GM10847 (cell line): ENCODE results near the gene FJX1.

ENCODE experiments used
- POLR2A ChIP-seq: IDR thresholded peaks from 2 replicates; pipeline ENCODE4 v1.6.1; 2011; ENCODE audit not compliant: insufficient read length; ENCODE audit errors: extremely low read depth

FJX1 gene

GRCh38 chr11:35598254-35599125, 19.8 kb upstream of the FJX1 start:
- TF ChIP-seq POLR2A = no peak

DNA sequence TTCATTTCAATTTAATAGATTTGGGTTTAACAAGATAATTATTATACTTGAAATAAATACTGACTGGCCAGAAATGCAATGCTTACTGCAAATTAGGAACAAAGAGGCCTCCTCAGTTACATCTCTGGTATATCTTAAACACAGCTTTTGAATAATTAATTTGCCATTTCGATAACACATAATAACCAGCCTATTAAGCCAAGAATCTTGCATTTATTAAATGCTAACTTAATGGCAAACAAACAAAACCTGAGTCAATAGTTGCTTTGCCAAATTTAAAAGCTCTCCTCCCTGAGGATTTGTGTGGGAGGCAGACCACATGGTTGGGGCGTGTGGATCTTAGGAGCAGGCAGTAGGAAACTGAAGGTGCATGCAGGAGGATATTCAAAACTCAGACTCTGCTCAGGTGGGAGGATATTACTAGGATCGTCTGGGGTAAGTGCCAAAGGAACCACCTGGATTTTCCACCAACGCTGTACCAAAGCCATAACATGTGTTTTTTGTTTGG, 17.9 kb upstream of the FJX1 start:
- TF ChIP-seq POLR2A = no peak

GRCh38 chr11:35602160-35602793, 16.0 kb upstream of the FJX1 start:
- no peak for TF ChIP-seq POLR2A

DNA sequence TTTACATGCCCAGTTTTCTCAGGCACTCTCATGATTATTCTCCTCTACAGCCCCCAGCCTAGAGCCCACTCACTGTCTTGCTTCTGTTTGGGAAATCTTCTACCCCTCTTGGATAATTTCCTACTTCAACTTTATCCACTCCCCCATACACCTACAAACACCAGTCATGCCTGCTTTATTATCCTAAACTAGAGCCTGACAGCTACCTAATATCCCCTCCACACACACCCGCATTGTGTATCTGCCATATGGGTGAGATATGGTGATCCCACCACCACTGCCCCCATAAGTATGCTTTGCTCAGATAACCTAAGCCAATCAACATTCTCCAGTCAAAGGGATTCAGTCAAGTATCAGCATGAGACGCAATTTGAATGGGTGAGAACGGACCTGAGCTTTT, 15.3 kb upstream of the FJX1 start:
- TF ChIP-seq POLR2A = no peak

DNA sequence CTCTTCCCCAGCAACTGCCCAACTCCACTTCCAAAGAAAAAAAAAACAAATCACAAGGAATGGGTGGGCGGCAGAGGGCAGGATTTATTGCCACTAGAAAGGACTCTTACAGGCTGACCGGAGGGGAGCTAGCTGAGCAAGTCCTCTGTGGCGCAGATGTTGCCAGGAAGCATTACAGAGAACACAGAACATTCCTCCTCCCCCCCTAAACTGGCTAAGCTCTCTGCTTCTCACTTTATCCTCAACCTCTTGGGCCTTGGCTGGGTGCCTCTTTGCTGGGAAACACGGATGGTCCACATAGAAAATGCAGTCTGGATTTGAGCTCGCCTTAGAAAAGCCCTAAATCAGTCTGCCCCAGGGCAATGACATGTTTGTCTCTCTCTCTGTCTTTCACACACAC, 12.6 kb upstream of the FJX1 start:
- no peak for TF ChIP-seq POLR2A

DNA sequence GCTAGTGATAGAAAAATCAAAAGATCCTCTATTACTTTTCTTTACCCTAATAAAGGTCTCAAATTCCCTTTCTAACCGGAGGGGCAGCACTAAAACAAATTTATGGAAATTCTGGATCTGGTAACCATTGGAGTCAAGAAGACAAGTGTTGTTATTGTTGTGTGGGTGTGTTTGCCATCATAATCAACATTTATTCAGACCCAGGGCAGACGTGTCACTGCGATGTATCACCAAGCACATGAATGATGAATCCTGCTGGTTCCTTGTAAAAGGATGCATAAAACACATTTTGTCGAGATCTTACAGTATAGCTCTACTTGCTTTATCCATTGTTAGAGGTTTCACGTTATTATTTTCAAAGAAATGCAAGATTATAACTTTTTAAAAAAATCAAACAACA, 12.1 kb upstream of the FJX1 start:
- TF ChIP-seq POLR2A = no peak

- no peak for TF ChIP-seq POLR2A
Observed at GRCh38 chr11:35608502-35608901, 9.8 kb upstream of the FJX1 start.

DNA sequence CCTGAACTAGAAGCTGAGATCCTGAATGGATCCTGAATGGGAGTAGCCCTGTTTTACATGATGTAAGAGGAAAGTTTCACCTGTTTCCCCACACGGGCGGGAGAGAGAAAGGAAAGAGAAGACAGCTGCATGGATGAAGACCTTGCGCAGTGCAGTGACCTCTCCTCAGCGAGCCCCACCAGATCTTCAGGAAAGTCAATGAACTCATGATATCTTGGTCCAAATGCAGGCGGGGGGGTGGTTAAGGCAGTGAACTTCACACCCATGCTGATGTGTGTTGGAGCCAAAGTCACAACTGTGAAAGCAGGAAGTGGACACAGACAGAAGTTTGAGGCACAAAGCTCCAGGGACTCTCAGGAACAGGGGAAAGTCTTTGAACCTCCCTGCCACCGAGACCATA, 8.6 kb upstream of the FJX1 start:
- no peak for TF ChIP-seq POLR2A

DNA sequence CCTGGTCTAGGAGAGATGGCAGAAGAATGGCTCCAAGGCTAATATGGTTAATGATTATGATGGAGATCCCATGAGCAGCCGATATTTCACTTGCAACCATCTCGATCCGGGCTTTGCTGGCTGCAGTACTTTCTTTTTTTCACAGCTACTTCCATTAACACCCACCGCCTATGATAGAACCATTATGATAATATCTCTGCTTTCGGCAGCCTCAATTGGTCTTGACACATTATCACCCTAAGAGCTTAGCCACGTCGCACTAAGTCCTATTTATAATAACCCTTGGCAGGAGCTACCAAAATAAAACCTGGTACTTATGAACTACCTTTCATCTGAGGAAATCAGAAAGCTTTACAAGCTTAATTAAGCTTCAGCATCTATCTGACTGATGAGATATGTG, 7.6 kb upstream of the FJX1 start:
- no peak for TF ChIP-seq POLR2A

DNA sequence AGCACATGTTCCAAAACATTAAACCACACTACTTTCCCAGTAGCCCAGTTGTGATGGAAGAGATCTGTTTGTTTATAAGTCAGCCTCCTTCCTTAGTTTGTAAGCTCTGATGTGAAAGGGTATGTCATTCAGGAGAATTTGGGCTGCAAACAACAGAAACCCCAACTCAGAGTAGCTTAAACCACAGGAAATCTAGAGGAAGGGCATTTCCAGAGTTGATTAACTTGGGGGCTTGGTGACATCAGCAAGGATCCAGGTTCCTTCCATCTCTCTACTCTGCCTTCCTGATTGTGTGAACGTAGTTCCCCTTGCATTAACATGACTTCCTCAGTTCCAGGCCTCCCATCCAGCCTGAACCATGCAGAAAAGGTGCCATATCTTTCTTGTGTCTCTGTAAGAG, 6.5 kb upstream of the FJX1 start:
- TF ChIP-seq POLR2A = no peak

DNA sequence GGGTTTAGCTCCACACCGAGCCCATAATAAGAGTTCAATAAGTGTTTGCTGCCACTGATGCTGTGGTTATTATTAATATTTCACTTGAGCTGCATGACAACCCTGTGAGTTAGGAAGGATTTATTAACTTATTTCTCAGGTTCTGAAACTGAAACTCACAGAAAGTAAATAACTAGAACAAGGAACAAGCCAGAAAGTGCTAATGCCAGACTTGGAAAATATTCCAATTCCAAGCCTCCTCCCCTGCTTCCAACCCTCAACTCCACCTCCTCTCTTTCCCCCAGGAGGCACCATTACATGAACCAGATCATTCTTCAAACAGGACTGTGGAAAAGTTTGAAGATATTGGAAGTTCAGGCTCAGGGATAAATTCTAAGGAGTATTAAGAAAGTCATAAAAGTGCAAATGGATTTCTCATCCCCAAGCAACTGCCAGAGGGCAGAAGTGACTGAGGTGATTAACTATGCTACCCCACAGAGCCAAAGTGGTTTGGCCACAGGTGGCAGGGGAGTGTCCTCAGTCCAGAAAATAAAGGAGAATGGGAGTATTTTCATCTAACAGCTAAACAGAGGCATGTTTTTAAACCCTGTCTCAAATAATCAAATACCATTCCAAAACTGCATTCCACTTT, 3.2 kb upstream of the FJX1 start:
- no peak for TF ChIP-seq POLR2A

GRCh38 chr11:35615921-35616900, 2.0 kb upstream of the FJX1 start:
- no peak for TF ChIP-seq POLR2A

- TF ChIP-seq POLR2A = no peak
Observed at GRCh38 chr11:35617316-35617686, 959 bp upstream of the FJX1 start.

GRCh38 chr11:35618497-35619115, 346 bp downstream of the FJX1 start:
- TF ChIP-seq POLR2A = no peak
